Thoracic aorta (tissue), 2 donors: ENCODE results near the gene DOC2B. TPM values are rescaled to one million over a fixed set of nuclear protein-coding genes. Genes with fewer than 3 reads are reported as not detected.
A peak's percentile ranks its signal among the peaks of the same experiment; 100 is the strongest.

ENCODE experiments used
- ATAC-seq: fragments of 150-250 bp; one replicate; pipeline ENCODE4 v1.8.0; 2017; ENCODE audit warnings: low read depth; ENCODE audit not compliant: insufficient number of reproducible peaks, low FRiP score
- DNase-seq: peaks from one replicate; pipeline ENCODE4 v3.0.0-alpha.2; 2020; ENCODE audit warnings: low spot score
- H3K27ac ChIP-seq, 2 donors: fragments of 200-600 bp; sonication (generic); 1 replicate in 1 of 2; 2 replicates in 1 of 2; pipeline ENCODE4 v1.5.1; 2016; ENCODE audit warnings: mild to moderate bottlenecking in 2 of 2, moderate library complexity in 2 of 2
- H3K27me3 ChIP-seq: fragments of 200-600 bp; sonication (generic); replicated peaks from 2 replicates; pipeline ENCODE4 v1.6.0; 2016; ENCODE audit warnings: mild to moderate bottlenecking; ENCODE audit not compliant: insufficient read depth
- H3K36me3 ChIP-seq: fragments of 200-600 bp; sonication (generic); one replicate; pipeline ENCODE4 v1.5.1; 2016
- H3K4me1 ChIP-seq, 2 donors: fragments of 200-600 bp; sonication (generic); 1 replicate in 1 of 2; 2 replicates in 1 of 2; pipeline versions ENCODE4 v1.5.1 to v1.6.0; 2016; ENCODE audit warnings: low read depth in 2 of 2, mild to moderate bottlenecking in 1 of 2; ENCODE audit not compliant: control insufficient read depth in 1 of 2
- H3K4me3 ChIP-seq: fragments of 200-600 bp; sonication (generic); 2 replicates; pipeline ENCODE4 v1.5.1; 2016; ENCODE audit warnings: mild to moderate bottlenecking
- H3K9me3 ChIP-seq: fragments of 200-600 bp; sonication (generic); 2 replicates; pipeline ENCODE4 v1.5.1; 2016
- total RNA-seq, 2 donors: library from RNA; depleted of rRNA; stranded (reverse); fragments of >200 nt; gene quantifications; one replicate each; pipeline versions ENCODE4 v1.1.0 to v1.2.3, GENCODE V29; 2016
- TF ChIP-seq, protein P1 (sequence below): fragments of 200-600 bp; sonication (generic); IDR thresholded peaks from one replicate; pipeline ENCODE4 v1.5.1; 2019; ENCODE audit warnings: antibody characterized with exemption

DOC2B gene
- 1 to 10 TPM; 4.2 to 7.5 TPM for total RNA-seq

- TF ChIP-seq, protein P1, sequence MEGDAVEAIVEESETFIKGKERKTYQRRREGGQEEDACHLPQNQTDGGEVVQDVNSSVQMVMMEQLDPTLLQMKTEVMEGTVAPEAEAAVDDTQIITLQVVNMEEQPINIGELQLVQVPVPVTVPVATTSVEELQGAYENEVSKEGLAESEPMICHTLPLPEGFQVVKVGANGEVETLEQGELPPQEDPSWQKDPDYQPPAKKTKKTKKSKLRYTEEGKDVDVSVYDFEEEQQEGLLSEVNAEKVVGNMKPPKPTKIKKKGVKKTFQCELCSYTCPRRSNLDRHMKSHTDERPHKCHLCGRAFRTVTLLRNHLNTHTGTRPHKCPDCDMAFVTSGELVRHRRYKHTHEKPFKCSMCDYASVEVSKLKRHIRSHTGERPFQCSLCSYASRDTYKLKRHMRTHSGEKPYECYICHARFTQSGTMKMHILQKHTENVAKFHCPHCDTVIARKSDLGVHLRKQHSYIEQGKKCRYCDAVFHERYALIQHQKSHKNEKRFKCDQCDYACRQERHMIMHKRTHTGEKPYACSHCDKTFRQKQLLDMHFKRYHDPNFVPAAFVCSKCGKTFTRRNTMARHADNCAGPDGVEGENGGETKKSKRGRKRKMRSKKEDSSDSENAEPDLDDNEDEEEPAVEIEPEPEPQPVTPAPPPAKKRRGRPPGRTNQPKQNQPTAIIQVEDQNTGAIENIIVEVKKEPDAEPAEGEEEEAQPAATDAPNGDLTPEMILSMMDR: no peak
- DNase-seq (no peak), ATAC-seq (no peak)
- H3K27ac ChIP-seq: no peak within 1 kb of the TSS
- peak within 1 kb of the TSS; percentile 53 for H3K4me3 ChIP-seq
- no peaks in the 10 kb centered on the region for H3K9me3 ChIP-seq
- no peaks in the 10 kb centered on the region for H3K27me3 ChIP-seq
- peaks cover 0 to 14% of the 10 kb centered on the region in 2 donors for H3K4me1 ChIP-seq
- H3K36me3 ChIP-seq: no peaks in the 10 kb centered on the region
Observed at GRCh38 chr17:181245-182049, at the start of gene DOC2B. Gene DOC2B, minus strand, starts transcription at chr17:181650. Its CDS starts 171 bp downstream, at chr17:181479.

GRCh38 chr17:230395-230770 is 48.9 kb upstream of the DOC2B start:
- Histone ChIP-seq H3K27ac (no peak overlapping the region), H3K4me3 (no peak overlapping the region), H3K36me3 (no peaks in the 10 kb centered on the region), H3K27me3 (no peaks in the 10 kb centered on the region), H3K9me3 (no peaks in the 10 kb centered on the region), H3K4me1 (no peaks in the 10 kb centered on the region)
- TF ChIP-seq, protein P1: no peak
- DNase-seq: no peak
- no peak for ATAC-seq

- H3K4me1 ChIP-seq: no peaks in the 10 kb centered on the region
- no peaks in the 10 kb centered on the region for H3K36me3 ChIP-seq
- TF ChIP-seq, protein P1: no peak
- ATAC-seq: no peak
- H3K27ac ChIP-seq: no peak overlapping the region
- H3K4me3 ChIP-seq: no peak overlapping the region
- no peaks in the 10 kb centered on the region for H3K27me3 ChIP-seq
- no peak for DNase-seq
- no peaks in the 10 kb centered on the region for H3K9me3 ChIP-seq
Observed at GRCh38 chr17:229709-230394, 48.4 kb upstream of the DOC2B start.

DNA sequence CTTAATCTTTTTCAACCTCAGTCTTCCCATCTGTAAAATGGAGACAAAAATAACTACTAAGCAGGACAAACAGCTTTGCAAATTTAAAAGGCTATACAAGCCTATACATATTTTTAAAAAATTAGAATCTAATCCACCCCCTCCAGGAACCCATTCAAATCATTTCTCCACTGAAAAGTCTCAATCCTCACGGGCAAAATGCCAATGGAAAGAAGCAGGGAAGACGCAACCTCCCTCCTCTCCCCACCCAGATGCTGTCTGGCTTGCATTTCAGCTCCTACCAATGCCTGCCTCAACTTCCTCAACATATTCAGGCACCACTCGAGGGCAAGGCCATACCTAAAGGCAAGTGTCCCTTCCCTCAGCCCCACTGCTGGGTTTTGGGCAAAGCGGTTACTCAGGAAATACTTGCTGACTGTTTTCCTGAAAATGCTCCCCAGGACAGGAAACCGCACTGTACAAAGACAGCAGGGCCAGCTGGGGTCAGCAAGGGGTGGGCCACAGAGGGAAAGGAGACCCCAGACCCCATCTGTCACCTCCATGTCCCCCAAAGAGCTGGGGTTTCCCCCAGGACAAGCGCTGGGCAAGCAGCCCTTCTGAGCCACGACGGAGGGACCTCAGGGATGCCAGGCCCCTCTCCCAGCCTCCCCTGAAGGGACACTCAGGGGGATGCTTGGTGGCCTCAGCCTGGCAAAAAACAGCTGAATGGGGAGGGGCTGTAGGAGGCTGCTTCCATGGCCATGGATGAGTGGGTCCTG is 47.7 kb upstream of the DOC2B start:
- H3K27ac ChIP-seq: no peak overlapping the region
- no peak for ATAC-seq
- DNase-seq: no peak
- no peak overlapping the region for H3K4me3 ChIP-seq
- no peaks in the 10 kb centered on the region for H3K4me1 ChIP-seq
- H3K36me3 ChIP-seq: no peaks in the 10 kb centered on the region
- H3K9me3 ChIP-seq: no peaks in the 10 kb centered on the region
- no peaks in the 10 kb centered on the region for H3K27me3 ChIP-seq
- TF ChIP-seq, protein P1: no peak
